ENCODE results near the gene PTBP1.

Gene PTBP1

DNA sequence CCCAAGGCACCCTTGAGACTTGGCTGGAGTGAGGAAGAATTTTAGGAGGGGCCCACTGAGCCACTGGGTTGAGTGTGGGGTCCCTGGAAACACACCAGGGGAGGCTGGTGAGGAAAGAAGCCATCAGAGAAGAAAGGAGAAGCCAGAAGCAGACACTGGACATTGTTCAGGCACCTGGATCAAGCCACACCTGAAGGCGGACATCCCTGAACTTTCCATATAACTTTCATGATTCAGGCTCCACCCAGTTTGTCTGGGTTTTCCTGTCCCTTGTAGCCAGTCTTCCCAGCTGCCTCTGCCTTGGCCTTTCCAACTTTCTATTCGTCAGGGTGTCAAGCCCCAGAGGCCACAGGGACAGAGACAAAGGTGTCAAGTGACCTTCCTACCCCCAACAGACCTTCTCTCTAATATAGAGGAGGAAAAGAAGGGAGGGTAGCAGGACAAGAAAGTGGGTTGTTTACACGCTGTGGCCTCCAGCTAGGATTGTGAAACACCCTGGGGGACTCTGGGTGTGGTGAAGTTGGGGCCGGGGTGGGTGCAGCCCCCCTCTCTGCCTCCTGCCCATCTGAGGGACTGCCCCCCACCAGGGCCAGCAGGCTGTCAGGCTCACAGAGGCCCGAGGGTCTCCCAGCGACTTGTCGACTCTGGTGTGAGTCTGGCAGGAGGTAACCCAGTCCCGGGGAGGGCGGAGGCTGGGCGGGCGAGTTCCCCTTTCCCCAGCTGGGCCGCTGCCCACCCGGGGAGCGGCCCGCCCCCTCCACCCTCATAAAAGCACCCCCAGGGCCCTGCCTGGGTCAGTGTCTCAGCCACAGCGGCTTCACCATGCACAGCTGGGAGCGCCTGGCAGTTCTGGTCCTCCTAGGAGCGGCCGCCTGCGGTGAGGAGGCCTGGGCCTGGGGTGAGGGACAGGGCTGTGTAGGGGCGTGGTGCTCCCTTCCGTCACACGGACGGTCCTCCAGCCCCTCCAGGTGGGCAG, 61.9 kb downstream of the PTBP1 start, which contains the start of gene CFD:
Gene CFD (plus strand): TSS at position 797 of the 976 bp plus-strand sequence. CDS start 26 bp downstream, at position 823.
- DNase-seq = no peak

DNA sequence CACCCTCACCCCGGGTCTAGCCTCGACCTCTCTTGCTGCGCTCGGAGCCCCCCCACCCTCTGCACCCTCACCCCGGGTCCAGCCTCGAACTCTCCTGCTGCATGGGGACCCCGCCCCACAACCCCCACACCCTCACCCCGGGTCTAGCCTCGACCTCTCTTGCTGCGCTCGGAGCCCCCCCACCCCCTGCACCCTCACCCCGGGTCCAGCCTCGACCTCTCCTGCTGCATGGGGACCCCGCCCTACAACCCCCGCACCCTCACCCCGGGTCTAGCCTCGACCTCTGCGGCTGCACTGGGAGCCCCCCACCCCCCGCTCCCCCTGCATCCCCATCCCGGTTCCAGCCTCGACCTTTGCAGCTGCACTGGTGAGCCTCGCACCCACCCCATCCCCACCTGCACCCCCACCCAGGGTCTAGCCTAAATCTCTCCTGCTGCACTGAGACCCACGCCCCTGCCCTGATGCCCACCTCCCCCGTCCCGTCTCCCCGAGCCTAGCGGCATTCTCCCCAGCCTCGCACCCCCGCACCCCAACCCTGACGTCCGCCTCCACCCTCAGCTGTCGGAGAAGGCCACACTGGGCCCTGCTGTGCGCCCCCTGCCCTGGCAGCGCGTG, 64.0 kb downstream of the PTBP1 start:
- DNase-seq = no peak
